ENCODE results near the gene UBTD1.

UBTD1 gene

DNA sequence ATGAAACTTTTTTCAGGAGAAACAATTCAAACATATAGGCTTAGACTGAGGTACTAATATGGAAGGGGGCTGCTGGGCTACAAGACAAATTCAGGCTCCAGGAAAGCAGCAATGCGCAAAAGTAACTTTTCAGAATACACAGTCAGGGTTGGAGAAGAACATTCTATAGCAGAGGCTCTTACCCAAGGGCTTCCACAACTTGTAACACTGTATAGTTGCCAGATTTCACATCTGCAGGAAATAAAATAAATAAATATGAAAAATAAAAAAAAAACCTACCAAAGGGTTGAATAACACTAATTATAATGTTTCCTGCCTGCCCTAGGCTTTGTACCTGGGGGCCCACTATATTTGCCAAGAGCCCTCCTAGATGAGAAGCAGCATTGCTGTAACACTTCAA, 14.8 kb upstream of the UBTD1 start:
- DNase-seq: no peak

DNA sequence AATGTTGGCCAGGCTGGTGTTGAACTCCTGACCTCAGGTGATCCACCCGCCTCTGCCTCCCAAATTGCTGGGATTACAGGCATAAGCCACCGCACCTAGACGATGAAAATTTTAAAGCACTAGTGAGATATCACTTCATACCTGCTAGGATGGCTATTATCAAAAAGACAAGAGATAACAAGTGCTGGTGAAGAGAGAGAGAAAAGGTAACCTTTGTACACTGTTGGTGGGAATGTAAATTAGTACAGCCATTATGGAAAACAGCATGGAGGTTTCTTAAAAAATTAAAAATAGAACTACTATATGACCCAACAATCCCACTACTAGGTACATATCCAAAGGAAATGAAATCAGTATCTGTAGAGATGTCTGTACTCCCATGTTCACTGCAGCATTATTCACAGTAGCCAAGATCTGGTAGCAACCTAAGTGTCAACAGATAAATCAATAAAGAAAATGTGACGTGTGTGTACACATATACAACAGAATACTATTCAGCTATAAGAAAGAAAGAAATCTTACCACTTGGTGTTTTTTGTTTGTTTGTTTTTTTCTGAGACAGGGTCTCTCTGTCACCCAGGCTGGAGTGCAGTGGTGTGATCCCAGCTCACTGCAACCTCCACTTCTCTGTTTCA, 13.0 kb upstream of the UBTD1 start:
- no peak for DNase-seq

DNA sequence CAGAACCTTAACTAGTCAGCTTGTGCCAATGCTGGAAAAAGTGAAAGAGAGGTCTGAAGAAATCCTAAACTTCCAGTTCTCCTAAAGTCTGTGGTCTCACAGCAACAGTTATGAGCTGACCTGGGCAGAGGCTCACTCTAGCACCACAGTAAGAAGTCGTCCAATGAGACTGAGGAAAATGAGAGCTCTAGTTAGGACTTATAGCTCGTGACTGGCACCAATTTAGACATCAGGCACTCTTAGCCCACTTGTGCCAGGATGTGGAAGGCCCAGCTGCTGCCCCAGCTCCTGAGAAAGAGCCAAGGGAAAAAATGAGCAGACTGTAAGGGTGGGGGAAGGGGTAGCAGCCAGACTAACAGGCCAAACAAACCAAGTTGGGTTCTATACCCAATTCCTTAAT, 8.1 kb upstream of the UBTD1 start:
- DNase-seq: no peak

DNA sequence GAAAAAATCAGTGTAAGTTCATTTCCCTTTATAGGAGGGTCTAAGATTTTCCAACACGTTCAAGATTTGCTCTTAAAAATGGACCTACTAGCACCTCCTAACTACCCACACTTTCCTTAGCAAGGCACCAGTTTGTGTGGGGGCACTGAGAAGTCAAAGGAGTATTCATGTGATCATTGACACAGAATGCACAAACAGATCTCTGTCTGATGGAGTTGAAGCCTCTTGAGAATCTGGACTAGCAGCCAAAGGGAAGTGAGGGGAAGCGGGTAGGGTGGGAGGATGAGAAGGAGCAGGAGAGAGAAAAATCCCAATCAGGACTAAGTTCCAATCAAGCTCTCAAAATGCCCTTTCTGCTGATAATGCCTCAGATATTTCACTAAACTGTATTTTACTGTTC, 4.6 kb upstream of the UBTD1 start:
- no peak for DNase-seq

DNA sequence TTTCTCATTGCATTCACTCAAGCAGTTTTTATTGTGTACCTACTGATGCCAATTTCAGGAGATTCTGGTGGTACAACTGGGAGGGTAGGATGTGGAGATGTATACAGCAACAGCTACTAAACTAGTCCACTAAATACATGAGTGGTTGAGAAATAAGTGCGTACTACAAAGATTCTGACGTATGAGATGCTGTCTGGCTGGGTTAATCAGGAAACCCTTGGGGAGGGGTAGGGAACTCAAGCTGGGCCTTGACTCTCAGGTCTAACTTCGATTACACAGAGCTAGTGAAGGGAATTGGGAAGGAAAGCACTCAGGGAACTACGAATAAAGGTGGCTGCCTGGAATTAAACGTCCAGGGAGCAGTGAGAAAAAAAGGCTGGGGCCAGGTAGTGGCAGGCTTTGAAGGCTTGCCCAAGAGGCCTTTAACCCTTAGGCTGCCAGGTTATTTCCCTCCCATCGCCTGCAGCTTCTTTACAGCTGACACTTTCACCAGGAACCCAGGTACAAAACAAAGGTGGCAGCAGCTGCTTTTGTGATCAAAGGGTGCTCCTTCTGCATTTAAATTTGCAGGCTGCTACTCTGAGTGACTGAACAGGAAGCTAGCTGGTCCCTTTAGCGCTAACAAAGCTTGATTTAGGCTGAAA, 3.7 kb upstream of the UBTD1 start:
- DNase-seq: no peak

DNA sequence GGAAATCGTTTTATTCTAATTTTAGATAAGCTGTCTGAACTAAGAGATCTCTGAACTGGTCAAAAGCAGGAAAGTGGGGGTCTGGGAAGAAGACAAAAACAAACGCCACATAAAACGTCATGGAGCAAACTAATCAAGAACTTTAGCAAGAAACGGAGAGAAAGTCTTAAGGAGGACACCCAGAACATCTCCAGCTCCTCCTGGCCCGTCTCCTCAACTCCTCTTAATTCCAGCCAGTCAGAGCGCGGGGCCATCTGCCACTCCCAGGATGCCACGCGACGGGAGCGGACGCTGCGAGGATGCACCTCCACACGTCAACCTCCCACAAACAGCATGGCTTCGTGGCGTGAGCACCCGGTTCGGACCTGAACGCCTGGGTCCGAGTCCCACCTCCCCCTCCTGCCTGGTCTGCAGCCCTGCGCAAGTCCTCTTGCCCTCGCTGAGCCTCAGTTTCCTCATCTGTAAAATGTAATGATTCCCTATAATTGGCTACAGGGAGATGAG, 1.1 kb upstream of the UBTD1 start:
- DNase-seq: peak; percentile 51

DNA sequence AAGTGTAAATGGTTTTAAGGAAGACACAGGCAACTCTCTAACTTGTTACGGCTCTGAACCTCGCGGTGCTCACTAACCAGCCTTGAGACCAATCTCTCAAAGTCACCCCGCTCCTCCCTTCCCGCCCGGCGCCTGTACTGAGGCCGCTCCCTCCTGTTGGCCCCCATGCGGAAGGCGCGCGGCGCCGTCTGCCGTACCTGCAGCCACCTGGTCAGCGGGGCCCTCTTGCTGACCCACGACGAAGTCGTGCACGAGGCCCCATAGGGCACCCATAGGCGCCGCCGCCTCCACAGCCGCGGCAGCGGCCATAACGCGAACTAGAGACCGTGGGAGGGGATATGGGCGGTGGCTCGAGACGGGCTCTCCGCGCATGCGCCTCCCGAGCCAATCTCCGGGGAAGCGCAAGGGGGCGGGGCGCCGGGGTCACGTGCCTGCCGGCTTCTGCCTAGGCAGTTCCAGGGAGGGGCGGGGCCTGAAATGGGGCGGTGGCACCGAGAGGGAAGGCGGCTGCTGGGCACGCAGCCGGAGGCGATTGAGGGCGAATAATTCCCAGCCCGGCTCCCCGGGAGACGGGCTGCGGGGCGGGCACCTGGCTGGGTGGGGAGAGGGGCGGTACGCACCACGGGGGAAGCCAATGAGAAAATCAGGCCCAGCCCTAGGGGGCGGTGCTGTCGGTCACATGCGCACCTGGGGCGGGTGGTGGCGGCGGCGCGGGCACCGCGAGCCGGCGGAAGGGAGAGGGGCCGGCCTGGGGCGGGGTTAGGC, 466 bp upstream of the UBTD1 start, which contains the start of gene MMS19:
Gene MMS19, minus strand, starts transcription at position 347 of the 765 bp plus-strand sequence. Its CDS starts 38 bp downstream, at position 309.
- peak; percentile 89 for DNase-seq

DNA sequence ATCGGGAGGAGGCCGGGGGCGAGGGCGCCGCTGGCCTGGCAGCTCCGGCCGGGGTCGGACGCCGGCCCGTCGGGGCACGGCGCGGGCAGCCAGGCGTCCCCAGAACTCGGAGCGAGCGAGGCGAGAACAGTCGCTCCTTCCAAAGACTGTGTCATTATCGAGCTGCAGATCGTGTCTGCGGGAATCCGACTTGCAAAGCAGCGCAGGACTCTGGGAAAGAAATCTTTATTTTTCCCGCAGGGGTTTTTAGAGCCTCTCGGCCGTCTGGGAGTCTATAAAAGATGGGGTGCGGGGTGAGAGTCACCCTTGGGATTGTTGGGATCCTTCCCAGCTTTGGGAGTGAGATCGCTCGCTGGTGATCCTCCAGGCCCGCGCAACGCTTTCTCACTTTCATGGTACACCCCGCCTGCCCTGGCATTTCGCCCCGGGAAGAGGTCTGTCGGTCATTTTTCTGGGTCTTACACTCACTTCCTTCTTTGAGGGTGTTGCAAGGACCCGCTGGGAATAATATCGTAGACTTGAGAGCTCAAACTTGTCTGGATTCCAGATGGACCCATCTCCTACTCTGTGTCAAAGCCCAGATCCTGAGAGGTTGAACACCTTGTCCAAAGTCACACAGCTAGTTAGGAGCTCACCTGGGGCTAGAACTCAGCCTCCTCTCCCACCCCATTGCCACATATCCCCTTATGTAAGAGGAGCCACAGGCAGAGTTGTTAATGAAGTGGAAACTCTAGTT, 1.0 kb downstream of the UBTD1 start:
- no peak for DNase-seq

DNA sequence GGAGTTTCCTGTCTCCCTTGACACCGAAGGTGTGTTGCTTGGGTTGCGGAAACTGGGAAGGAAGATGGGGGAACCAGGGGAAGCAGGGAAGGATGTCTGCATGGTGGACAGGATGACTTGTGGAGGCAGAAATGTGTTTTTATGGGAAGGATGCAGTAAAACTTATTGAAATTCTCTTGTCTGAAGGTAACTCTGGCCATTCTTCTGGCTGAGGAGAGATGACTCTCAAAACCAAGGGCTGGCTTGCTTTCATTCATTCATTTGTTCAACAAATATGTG, 1.5 kb downstream of the UBTD1 start:
- DNase-seq: no peak

DNA sequence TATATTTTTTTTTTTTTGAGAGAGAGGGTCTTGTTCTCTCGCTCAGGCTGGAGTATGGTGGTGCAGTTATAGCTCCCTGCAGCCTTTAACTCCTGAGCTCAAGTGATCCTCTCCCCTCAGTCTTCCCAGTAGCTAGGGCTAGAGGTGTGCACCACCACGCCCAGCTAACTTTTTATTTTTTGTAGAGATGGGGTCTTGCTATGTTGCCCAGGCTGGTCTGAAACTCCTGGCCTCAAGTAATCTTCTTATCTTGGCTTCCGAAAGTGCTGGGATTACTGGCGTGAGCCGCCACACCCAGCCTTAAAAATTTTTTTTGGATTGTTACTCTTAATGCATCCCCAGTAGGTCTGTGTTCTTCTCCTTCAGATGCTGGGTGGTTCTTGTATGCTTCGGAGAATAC, 4.2 kb downstream of the UBTD1 start:
- DNase-seq: no peak

DNA sequence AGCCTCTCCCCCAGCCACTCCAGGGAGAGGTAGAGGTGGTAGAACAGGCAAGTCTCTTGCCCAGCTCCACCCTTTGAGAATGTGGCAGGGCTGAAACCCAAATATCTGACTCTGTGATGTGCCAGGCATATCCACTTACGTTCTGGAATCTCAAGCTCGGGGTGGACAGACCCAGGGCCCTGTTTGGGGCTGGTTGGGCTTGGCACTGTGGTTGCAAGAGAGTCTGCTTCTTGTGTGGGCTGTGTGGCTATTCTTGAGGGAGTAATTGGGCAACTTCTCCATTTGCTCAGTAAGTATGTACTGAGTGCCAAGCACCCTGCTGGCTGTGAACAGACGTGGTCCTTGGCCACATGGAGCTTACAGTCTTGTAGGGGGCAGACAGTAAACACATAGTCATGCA, 4.7 kb downstream of the UBTD1 start:
- no peak for DNase-seq

DNA sequence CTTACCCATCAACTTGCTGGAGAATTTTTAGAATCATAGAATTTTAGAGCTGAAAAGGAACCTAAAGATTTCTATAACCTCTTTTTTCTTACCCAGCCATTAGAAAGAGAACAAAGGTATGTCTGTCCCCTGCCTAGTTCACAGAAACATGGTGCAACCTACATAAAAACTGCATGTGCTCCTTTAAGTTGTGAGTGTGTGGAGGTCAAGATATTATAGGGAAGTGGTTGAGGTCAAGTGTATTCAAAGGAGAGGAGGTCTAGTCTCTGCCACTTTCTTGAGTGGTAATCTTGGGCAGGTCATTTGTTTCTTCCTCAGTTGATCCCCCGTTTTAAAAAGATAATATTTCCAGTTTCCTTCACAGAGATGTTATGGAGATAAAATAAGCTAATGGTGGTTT, 6.4 kb downstream of the UBTD1 start:
- DNase-seq: no peak

DNA sequence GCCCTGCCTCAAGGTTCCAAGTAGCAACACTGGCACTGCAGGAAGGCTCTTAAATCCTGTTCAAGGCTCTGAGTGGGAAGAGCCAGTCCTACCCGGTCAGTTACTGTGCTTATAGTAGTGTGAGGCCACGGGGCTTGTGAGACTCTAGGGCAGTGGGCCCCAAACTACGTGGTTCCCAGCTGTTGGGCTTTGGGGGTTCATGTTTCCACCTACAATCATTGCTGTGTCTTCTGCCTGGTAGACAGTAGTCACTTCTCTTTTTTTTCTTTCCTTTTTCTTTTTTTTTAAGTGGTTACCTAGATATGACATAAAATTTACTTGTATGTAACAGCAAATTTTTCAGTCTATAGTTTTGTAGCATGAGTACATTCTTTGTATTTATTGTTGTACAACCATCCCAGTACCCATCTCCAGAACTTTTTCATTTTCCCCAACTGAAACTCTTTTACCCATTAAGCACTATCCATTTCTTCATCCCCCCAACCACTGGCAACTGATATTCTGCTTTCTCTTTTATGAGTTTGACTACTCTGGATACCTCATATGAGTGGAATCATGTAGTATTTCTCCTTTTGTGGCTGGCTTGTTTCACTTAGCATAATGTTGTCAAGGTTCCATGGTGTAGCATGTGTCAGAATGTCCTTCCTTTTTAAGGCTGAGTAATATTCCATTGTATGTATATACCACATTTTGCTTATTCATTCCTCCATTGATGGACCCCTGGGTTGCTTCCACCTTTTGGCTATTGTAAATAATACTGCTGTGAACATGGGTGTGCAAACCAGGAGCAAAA, 7.7 kb downstream of the UBTD1 start:
- no peak for DNase-seq

DNA sequence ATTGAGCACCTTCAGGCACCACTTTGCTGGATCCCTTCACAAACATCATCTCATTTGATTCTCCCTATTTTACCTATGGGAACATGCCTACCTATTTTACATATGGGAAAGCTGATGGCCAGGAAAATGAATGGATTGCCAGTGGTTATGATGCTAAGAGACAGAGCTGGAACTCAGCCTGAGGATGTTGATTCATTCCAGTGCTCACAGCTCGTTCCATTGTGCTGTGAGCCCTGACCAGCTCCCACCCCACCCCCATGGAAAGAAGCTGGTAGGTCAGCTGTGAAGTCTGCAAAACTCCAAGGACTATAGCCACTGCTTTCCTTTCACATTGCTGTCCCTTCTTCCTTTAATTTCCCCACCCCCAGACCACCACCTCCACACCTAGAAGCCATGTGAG, 9.6 kb downstream of the UBTD1 start:
- DNase-seq: no peak

DNA sequence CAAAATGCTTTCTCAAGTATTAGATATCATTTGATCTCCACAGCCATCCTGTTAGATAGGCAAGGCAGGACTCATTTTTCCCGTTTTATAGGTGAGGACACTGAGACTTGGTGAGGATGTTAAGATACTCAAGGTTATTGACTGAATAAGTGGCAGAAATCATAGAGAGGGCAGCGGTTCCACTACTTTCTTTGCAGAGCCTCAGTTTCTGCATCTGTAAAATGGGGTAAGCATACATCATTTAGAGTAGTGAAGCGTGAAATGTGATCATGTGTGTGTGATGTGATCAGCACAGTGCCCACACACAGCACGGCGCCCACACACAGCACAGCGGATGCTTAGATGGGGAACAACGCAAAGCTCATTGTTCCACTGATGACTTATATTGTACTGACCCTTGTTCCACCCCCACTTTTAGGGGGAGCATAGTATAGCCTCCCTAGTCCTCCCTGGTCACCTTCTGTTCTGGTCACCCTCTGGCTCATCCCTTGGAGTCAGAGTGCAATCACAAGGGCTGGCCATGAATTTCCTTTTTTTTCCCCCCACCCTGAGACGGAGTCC, 10.5 kb downstream of the UBTD1 start:
- no peak for DNase-seq

DNA sequence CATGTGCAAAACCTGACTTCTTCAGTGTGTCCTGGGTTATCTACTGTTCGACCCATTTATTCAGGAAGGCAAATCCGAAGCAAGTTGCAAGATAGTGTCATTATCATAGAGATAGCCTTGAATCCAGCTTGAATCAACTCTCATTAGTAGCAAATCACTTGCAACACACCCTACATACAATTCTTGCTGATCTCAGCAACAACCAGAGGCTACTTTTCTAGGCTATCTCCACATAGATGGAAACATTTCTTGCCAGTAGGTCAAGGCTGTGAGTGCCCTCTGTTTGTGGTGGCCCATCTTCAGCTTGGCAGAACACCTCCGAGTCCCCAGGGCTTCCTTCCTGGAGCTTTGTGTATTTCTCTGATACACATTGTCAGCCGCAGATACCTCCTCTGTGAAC, 12.0 kb downstream of the UBTD1 start:
- no peak for DNase-seq

DNA sequence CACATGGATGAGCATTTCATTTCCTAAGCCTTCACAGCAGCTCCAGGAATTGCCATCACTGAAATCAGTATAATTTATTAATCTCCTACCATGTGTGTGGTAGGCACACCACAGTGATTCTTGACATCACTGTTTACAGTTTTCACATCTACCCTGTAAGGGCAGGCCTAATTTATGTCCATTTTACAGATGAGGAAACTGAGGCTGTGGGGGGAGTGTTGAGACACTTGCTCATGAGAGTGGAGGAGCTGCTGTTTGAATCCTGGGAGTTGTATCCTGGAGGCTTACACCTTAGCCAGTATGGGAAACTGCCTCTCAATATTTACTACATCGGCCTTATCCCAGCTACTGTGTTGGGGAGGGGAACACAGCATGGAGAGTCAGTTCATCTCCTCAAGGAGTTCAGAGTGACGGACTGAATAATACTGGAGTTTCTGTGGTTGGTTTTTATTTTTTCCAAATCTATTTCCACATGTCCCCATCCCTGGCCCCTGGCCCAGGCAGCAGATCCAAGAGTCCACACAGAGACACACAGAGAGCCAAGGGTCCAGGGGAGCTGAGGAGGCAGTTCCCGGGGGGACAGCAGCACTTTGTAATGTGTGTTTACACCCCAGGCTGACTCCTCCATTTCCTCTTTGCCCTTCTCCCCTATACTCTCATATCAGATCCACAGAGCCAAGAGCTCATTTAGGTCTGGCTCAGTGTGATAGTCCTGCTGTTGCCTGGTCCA, 13.2 kb downstream of the UBTD1 start:
- DNase-seq: no peak

DNA sequence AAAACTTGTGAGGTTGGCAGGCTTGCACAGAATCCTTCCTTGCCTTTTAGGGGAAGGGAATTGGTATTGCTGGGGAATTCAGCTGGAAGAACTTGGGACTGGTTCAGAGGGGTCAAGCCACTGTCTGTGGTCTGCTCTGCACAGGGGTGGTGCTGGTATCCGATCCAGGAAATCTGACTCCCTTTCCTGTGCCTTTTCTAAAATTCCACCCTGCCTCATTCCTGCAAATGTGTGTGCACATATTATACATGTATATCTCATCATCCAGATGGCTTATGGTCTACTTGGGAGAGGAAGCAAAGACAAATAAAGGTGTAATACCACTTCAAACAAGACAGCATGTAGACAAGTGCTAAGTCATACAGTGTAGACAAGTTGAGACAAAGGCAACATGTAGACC, 14.3 kb downstream of the UBTD1 start:
- DNase-seq: no peak

DNA sequence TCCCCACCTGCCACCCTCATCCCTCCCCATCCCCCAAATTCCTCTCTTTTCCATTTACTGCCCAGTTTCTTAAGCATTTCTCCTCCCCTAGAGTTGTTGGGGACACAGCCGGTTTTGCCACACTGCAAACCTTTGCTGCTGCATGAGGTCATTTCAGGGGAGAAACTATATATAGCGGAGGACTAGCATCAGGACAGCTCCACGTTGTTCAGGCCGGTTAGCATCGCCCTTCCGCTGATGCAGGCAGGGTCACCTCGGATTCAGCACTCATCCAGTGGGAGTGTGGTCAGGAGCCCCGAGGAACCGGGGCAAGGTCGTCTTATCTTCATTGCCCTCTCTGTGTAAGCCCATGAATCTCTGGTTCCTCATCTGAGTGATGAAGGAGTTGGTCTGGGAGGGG, 15.6 kb downstream of the UBTD1 start:
- no peak for DNase-seq

DNA sequence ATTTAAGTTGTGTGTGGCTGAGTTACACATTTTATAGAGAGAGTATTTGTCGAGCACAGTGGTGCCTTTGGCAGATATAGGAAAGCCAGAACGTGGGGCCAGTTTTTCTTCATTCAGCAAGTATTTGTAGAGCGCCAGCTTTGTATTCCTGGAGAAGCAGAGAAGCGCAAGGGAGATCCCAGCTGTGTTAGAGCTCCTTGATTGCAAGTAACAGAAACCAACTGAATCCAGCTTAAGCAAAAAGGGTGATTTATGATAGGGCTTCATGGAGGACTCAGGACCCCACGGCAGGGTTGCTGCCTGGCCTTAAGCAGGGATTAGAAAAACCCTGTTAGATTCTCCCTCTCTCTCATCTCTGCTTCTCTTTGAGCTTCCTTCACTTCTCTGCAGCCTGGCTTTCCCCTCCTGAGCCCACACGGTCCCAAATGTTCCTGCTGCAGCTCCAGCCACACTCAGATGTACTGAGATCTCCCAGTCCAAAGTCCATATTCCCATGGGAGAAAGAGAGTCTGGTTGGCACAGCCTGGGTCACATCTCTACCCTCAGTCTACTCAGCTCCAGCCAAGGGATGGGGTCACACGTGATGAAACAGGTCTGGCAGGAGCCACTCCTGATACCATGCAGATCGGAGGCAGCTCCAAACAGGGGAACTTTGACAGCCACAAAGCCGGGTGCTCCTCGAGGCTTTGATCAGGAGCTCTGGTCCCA, 16.7 kb downstream of the UBTD1 start:
- no peak for DNase-seq

Data from NCI-H1105 treated with DMSO at 0.1 percent for 48 hours (cell line).